Astrocyte of the spinal cord (primary cell): ENCODE results near the gene SLC35F3.

ENCODE experiments used
- DNase-seq: peaks from one replicate; pipeline ENCODE4 v3.0.0; 2011; ENCODE audit warnings: low read depth, low spot score
- H3K4me3 ChIP-seq: 2 replicates; pipeline ENCODE4 v1.5.1; 2011; ENCODE audit warnings: low read depth, mild to moderate bottlenecking, low read length, moderate library complexity
- in situ Hi-C: cut with HindIII; loops from 2 replicates; pipeline ENCODE4 v1.10.0; 2017; ENCODE audit warnings: low sequenced_read_pairs
- TF ChIP-seq, protein P1 (sequence below): IDR thresholded peaks from 2 replicates; pipeline ENCODE4 v1.5.1; 2012; ENCODE audit warnings: low read depth, mild to moderate bottlenecking, low read length, inconsistent platforms

The SLC35F3 gene

DNA sequence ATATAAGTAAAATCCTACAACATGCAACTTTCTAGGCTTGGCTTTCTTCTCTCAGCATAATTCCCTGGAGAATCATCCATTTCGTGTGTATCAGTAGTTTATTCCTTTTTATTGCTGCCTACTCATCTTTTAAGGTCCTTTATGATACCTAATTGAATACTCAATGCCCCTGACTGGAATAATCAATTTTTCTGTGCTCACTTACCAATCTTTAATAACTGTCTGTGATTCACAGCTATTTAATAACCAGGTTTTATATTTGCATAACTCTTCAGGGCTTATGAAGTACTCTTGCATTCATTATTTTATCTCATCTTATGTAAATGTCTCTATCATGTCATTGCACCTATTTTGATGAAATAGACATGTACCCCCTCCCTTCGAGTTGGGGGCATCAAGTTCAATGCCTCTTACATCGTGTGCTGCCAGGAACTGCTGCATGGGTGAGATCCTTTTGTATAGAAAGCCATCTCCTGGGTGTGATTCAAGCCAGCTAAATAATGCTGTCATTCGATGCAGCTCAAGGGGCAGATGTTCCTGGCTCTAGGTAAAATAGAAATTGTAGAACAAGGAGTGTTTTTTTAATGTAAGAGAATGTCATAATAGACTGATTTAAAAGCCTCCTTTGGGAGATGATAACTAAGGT lies 222.7 kb downstream of the SLC35F3 start:
- no peak for DNase-seq
- TF ChIP-seq, protein P1, sequence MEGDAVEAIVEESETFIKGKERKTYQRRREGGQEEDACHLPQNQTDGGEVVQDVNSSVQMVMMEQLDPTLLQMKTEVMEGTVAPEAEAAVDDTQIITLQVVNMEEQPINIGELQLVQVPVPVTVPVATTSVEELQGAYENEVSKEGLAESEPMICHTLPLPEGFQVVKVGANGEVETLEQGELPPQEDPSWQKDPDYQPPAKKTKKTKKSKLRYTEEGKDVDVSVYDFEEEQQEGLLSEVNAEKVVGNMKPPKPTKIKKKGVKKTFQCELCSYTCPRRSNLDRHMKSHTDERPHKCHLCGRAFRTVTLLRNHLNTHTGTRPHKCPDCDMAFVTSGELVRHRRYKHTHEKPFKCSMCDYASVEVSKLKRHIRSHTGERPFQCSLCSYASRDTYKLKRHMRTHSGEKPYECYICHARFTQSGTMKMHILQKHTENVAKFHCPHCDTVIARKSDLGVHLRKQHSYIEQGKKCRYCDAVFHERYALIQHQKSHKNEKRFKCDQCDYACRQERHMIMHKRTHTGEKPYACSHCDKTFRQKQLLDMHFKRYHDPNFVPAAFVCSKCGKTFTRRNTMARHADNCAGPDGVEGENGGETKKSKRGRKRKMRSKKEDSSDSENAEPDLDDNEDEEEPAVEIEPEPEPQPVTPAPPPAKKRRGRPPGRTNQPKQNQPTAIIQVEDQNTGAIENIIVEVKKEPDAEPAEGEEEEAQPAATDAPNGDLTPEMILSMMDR = no peak
- in situ Hi-C loops = no loop called here
- no peak overlapping the region for H3K4me3 ChIP-seq

DNA sequence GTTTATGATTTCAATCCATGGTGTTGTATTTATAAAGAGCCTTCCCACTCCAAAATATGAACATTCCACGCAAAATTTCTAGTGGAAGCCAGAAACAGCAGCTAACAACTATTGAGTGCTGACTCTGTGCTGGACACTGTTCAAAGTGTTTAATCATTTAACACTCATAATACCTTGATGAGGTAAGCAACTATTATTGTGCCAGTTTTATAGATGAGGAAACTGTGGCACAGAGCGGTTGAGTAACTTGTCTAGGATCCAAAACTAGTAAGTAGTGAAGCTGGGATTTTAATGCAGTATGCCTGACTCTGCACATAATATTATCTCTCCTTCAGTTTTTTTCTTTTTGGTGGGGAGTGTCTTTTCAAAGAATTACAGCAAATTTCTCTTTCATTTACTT lies 228.3 kb downstream of the SLC35F3 start:
- TF ChIP-seq, protein P1 = no peak
- H3K4me3 ChIP-seq = no peak overlapping the region
- DNase-seq = no peak
- in situ Hi-C loops = no loop called here

DNA sequence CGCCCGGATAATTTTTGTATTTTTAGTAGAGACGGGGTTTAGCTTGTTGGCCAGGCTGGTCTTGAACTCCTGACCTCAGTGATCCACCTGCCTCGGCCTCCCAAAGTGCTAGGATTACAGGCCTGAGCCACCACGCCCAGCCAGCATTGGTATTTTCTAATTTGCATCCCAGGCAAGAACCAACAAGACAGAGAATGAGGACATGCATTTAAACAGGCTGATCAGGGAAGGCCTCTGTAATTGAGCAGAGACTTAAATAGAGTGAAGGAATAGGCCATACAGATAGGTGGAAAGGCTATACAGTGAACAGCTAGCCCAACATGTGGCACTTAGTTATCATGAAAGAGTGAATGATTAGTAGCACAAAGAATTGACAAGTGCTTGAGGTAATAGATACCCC lies 230.4 kb downstream of the SLC35F3 start:
- TF ChIP-seq, protein P1 = no peak
- in situ Hi-C loops = no loop called here
- no peak overlapping the region for H3K4me3 ChIP-seq
- DNase-seq = no peak

DNA sequence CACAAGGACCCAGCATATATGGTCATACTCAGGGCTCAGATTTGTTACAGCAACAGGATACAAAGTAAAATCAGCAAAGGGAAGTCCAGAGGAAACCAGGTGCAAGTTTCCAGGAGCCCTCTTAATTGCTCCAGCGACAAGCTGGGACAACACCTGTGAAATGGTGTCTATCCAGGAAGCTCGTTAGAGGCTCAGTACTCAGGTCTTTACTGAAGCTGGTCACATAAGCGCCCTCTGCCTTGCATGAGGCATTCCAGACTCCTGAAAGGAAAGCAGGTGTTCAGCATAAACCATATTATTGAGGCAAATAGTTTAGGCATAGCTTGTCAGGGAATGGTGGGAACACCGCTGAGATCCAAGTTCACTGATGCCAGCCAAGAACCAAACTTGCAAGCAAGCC lies 231.0 kb downstream of the SLC35F3 start:
- H3K4me3 ChIP-seq = no peak overlapping the region
- in situ Hi-C loops = no loop called here
- DNase-seq = no peak
- TF ChIP-seq, protein P1 = no peak

DNA sequence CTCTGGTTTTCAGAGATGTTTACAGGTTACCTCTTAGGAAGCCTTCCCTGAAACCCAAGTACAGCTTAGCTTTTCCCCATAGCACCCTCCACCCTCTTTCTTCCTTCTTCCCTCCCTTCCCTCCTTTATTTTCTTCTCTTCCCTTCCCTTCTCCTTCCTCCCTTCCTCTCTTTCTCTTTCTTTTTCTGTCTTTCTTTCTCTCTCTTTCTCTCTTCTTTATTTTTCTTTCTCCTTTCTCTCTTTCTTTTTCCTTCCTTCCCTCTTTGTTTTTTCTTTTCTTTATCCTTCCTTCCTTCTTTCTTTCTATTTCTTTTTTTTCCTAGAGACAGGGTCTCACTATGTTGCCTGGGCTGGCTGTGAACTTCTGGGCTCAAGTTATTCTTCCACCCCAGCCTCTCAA lies 231.6 kb downstream of the SLC35F3 start:
- no peak overlapping the region for H3K4me3 ChIP-seq
- DNase-seq = no peak
- TF ChIP-seq, protein P1 = no peak
- in situ Hi-C loops = no loop called here

DNA sequence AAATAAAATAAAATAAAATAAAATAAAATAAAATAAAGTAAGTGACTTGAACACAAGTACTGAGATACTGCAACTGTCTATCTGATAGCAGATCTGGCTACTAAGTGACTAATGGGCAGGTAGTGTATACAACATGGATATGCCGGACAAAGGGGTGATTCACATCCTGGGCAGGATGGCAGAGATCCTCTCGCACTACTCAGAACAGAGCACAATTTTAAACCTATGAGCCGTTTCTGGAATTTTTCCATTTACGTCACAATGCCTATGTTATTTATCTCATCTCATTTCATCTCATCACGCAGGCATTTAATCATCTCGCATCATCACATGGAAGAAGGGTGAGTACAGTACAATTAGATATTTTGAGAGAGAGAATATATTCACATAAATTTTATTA lies 235.5 kb downstream of the SLC35F3 start:
- peak; percentile 82 for DNase-seq
- no peak overlapping the region for H3K4me3 ChIP-seq
- in situ Hi-C loops = no loop called here
- TF ChIP-seq, protein P1 = no peak
